Measurements from ENCODE around the gene ABCA1.

The ABCA1 gene

GRCh38 chr9:104802906-104803305, 125.0 kb downstream of the ABCA1 start:
- DNase-seq (ENCODE audit: low read depth) = no peak
- no peak overlapping the region for H3K4me3 ChIP-seq (ENCODE audit: low read depth, low read length)
- TF ChIP-seq CTCF (IDR thresholded peaks at IDR 0.05; ENCODE audit: control insufficient read depth, extremely low read depth, insufficient read depth) = no peak

GRCh38 chr9:104802110-104802509, 125.8 kb downstream of the ABCA1 start:
- no peak for DNase-seq (ENCODE audit: low read depth)
- no peak for TF ChIP-seq CTCF (IDR thresholded peaks at IDR 0.05; ENCODE audit: control insufficient read depth, extremely low read depth, insufficient read depth)
- no peak overlapping the region for H3K4me3 ChIP-seq (ENCODE audit: low read depth, low read length)

GRCh38 chr9:104800068-104800785, 127.7 kb downstream of the ABCA1 start:
- no peak for TF ChIP-seq CTCF (IDR thresholded peaks at IDR 0.05; ENCODE audit: control insufficient read depth, extremely low read depth, insufficient read depth)
- DNase-seq (ENCODE audit: low read depth) = no peak
- no peak overlapping the region for H3K4me3 ChIP-seq (ENCODE audit: low read depth, low read length)

GRCh38 chr9:104798209-104798995, 129.6 kb downstream of the ABCA1 start:
- no peak for DNase-seq (ENCODE audit: low read depth)
- TF ChIP-seq CTCF (IDR thresholded peaks at IDR 0.05; ENCODE audit: control insufficient read depth, extremely low read depth, insufficient read depth) = no peak
- H3K4me3 ChIP-seq (ENCODE audit: low read depth, low read length) = no peak overlapping the region

GRCh38 chr9:104795857-104796256, 132.1 kb downstream of the ABCA1 start:
- TF ChIP-seq CTCF (IDR thresholded peaks at IDR 0.05; ENCODE audit: control insufficient read depth, extremely low read depth, insufficient read depth) = no peak
- no peak overlapping the region for H3K4me3 ChIP-seq (ENCODE audit: low read depth, low read length)
- DNase-seq (ENCODE audit: low read depth) = no peak

GRCh38 chr9:104795082-104795481, 132.9 kb downstream of the ABCA1 start:
- DNase-seq (ENCODE audit: low read depth) = no peak
- H3K4me3 ChIP-seq (ENCODE audit: low read depth, low read length) = no peak overlapping the region
- TF ChIP-seq CTCF (IDR thresholded peaks at IDR 0.05; ENCODE audit: control insufficient read depth, extremely low read depth, insufficient read depth) = no peak
